HEK293 (cell line): Measurements from ENCODE around the gene CFAP299.
A peak's percentile ranks its signal among the peaks of the same experiment; 100 is the strongest.
"Not testable (repeated sequence)": the region's sequence is repeated elsewhere in the genome, so short reads cannot be mapped to it uniquely, and the experiment has no call there.

Experiments used
- CTCF ChIA-PET: fragments of 350-600 bp; formaldehyde crosslinking; extraction: SDS; loops from one replicate; lab custom pipeline; 2021; ENCODE audit warnings: antibody characterized with exemption; lab: Yijun Ruan, JAX
- POLR2A ChIA-PET: fragments of 300-600 bp; formaldehyde crosslinking; extraction: SDS; loops from one replicate; lab custom pipeline; 2020; ENCODE audit warnings: antibody characterized with exemption, inconsistent platforms; lab: Yijun Ruan, JAX
- H3K27ac ChIP-seq: fragments of 200-500 bp; sonication (Bioruptor generic); 2 replicates; pipeline ENCODE4 v1.5.1; 2014; ENCODE audit warnings: low read depth, low read length, control low read depth, inconsistent platforms; ENCODE audit errors: extremely low read depth
- H3K36me3 ChIP-seq, 2 experiments: fragments of 200-500 bp in 1 of 2; sonication (Bioruptor generic) in 1 of 2; 1 replicate in 1 of 2; 2 replicates in 1 of 2; pipeline ENCODE4 v1.5.1; 2014 to 2017; ENCODE audit warnings: inconsistent platforms in 2 of 2, low read length in 2 of 2; ENCODE audit not compliant: control insufficient read depth in 2 of 2, insufficient read depth in 1 of 2
- H3K4me1 ChIP-seq: fragments of 200-500 bp; sonication (Bioruptor generic); 2 replicates; pipeline ENCODE4 v1.5.1; 2014; ENCODE audit warnings: mild to moderate bottlenecking, low read length, inconsistent platforms; ENCODE audit not compliant: control insufficient read depth, insufficient read depth
- H3K4me3 ChIP-seq: 2 replicates; pipeline ENCODE4 v1.5.1; 2011; ENCODE audit warnings: low read depth, mild to moderate bottlenecking, control low read depth, low read length, moderate library complexity
- H3K9me3 ChIP-seq: fragments of 200-500 bp; sonication (Bioruptor generic); 2 replicates; pipeline ENCODE4 v1.5.1; 2014; ENCODE audit warnings: low read depth, low read length, inconsistent platforms; ENCODE audit not compliant: control insufficient read depth, insufficient read depth
- SCRT1 ChIP-seq: fragments of 450-650 bp; formaldehyde crosslinking; IDR thresholded peaks from 2 replicates; pipeline ENCODE4 v1.5.1; 2016; ENCODE audit warnings: missing biosample characterization, missing genetic modification characterization, borderline replicate concordance
- TRIM28 ChIP-seq: IDR thresholded peaks from 2 replicates; pipeline ENCODE4 v1.6.1; 2011; ENCODE audit warnings: low read length, control low read depth, borderline replicate concordance
- ZBTB21 ChIP-seq: fragments of 450-650 bp; formaldehyde crosslinking; IDR thresholded peaks from 2 replicates; pipeline ENCODE4 v1.5.1; 2017; ENCODE audit warnings: missing biosample characterization, missing genetic modification characterization
- ZFP3 ChIP-seq: fragments of 450-650 bp; formaldehyde crosslinking; IDR thresholded peaks from 2 replicates; pipeline ENCODE4 v1.5.1; 2016; ENCODE audit warnings: low read depth, missing biosample characterization, missing genetic modification characterization
- ZNF132 ChIP-seq: fragments of 450-650 bp; formaldehyde crosslinking; IDR thresholded peaks from 2 replicates; pipeline ENCODE4 v1.5.1; 2017; ENCODE audit warnings: missing biosample characterization, missing genetic modification characterization, borderline replicate concordance
- ZNF140 ChIP-seq: fragments of 450-650 bp; formaldehyde crosslinking; IDR thresholded peaks from 2 replicates; pipeline ENCODE4 v1.5.1; 2016; ENCODE audit warnings: missing biosample characterization, missing genetic modification characterization
- ZNF184 ChIP-seq: fragments of 450-650 bp; IDR thresholded peaks from 2 replicates; pipeline ENCODE4 v1.5.1; 2018; ENCODE audit warnings: missing biosample characterization, mild to moderate bottlenecking, missing genetic modification characterization
- ZNF335 ChIP-seq: fragments of 450-650 bp; formaldehyde crosslinking; conservative IDR thresholded peaks from 2 replicates; pipeline ENCODE4 v1.5.1; 2016; ENCODE audit warnings: missing biosample characterization, missing genetic modification characterization
- ZNF37A ChIP-seq: fragments of 450-650 bp; IDR thresholded peaks from 2 replicates; pipeline ENCODE4 v1.5.1; 2018; ENCODE audit warnings: missing biosample characterization, missing genetic modification characterization
- ZNF416 ChIP-seq: fragments of 450-650 bp; formaldehyde crosslinking; IDR thresholded peaks from 2 replicates; pipeline ENCODE4 v1.5.1; 2016; ENCODE audit warnings: missing biosample characterization, missing genetic modification characterization
- ZNF529 ChIP-seq: fragments of 450-650 bp; formaldehyde crosslinking; IDR thresholded peaks from 2 replicates; pipeline ENCODE4 v1.5.1; 2017; ENCODE audit warnings: missing genetic modification characterization, missing biosample characterization; ENCODE audit not compliant: insufficient replicate concordance
- ZNF585B ChIP-seq: fragments of 450-650 bp; formaldehyde crosslinking; IDR thresholded peaks from 2 replicates; pipeline ENCODE4 v1.5.1; 2016; ENCODE audit warnings: missing biosample characterization, missing genetic modification characterization
- ZNF621 ChIP-seq: fragments of 450-650 bp; formaldehyde crosslinking; IDR thresholded peaks from 2 replicates; pipeline ENCODE4 v1.5.1; 2017; ENCODE audit warnings: missing biosample characterization, missing genetic modification characterization
- ZNF626 ChIP-seq: fragments of 450-650 bp; sonication (Bioruptor Pico); formaldehyde crosslinking; IDR thresholded peaks from 2 replicates; pipeline ENCODE4 v1.5.1; 2018; ENCODE audit warnings: missing biosample characterization, missing genetic modification characterization, inconsistent platforms
- ZNF658 ChIP-seq: fragments of 450-650 bp; formaldehyde crosslinking; IDR thresholded peaks from 2 replicates; pipeline ENCODE4; 2016; ENCODE audit warnings: missing biosample characterization, missing genetic modification characterization
- ZNF707 ChIP-seq: fragments of 450-650 bp; formaldehyde crosslinking; IDR thresholded peaks from 2 replicates; pipeline ENCODE4 v1.5.1; 2016; ENCODE audit warnings: missing biosample characterization, missing genetic modification characterization
- ZNF777 ChIP-seq: fragments of 450-650 bp; formaldehyde crosslinking; IDR thresholded peaks from 2 replicates; pipeline ENCODE4 v1.5.1; 2017; ENCODE audit warnings: missing biosample characterization, missing genetic modification characterization, borderline replicate concordance
- ZNF791 ChIP-seq: fragments of 450-650 bp; formaldehyde crosslinking; IDR thresholded peaks from 2 replicates; pipeline ENCODE4 v1.5.1; 2016; ENCODE audit warnings: missing biosample characterization, missing genetic modification characterization
- ZNF792 ChIP-seq: fragments of 450-650 bp; formaldehyde crosslinking; IDR thresholded peaks from 2 replicates; pipeline ENCODE4 v1.5.1; 2016; ENCODE audit warnings: missing biosample characterization, missing genetic modification characterization
- TF ChIP-seq, protein P1 (sequence below): fragments of 450-650 bp; formaldehyde crosslinking; IDR thresholded peaks from 2 replicates; pipeline ENCODE4 v1.5.1; 2017; ENCODE audit warnings: missing biosample characterization, missing genetic modification characterization
- TF ChIP-seq, protein P2 (sequence below): fragments of 450-650 bp; IDR thresholded peaks from 2 replicates; pipeline ENCODE4 v1.5.1; 2018; ENCODE audit warnings: missing biosample characterization, mild to moderate bottlenecking, missing genetic modification characterization
- TF ChIP-seq, protein P3 (sequence below): fragments of 450-650 bp; formaldehyde crosslinking; IDR thresholded peaks from 2 replicates; pipeline ENCODE4 v1.5.1; 2016; ENCODE audit warnings: missing biosample characterization, missing genetic modification characterization
- TF ChIP-seq, protein P4 (sequence below): fragments of 450-650 bp; formaldehyde crosslinking; IDR thresholded peaks from 2 replicates; pipeline ENCODE4 v1.5.1; 2016; ENCODE audit warnings: missing biosample characterization, missing genetic modification characterization
- TF ChIP-seq, protein P5 (sequence below): fragments of 450-650 bp; IDR thresholded peaks from 2 replicates; pipeline ENCODE4 v1.5.1; 2018; ENCODE audit warnings: missing biosample characterization, missing genetic modification characterization

Gene CFAP299

DNA sequence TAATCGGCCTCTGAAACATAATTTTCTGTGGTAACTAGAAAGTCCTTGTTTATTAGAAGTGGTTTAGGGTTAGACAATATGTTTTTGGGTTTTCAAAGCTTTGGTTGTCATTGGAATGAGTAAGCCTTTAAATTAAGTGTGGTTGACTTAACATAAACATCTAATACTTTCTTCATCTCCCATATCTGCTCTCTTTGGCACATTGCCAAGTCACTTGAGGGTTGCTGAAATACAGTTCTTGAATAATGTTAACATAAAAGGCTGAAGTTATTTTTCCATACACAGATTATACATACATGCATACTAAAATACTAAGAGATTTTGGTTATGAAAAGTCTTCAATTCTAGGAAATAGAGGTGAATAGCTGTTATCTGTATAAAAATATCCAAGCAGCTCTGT is 453.3 kb downstream of the CFAP299 start (continued):
- peak; percentile 7 for TF ChIP-seq ZNF529
- TF ChIP-seq ZBTB21 (tag by site-specific recombination) = no peak
- TF ChIP-seq ZNF791 (tag by site-specific recombination) = no peak
- TF ChIP-seq, protein P1, sequence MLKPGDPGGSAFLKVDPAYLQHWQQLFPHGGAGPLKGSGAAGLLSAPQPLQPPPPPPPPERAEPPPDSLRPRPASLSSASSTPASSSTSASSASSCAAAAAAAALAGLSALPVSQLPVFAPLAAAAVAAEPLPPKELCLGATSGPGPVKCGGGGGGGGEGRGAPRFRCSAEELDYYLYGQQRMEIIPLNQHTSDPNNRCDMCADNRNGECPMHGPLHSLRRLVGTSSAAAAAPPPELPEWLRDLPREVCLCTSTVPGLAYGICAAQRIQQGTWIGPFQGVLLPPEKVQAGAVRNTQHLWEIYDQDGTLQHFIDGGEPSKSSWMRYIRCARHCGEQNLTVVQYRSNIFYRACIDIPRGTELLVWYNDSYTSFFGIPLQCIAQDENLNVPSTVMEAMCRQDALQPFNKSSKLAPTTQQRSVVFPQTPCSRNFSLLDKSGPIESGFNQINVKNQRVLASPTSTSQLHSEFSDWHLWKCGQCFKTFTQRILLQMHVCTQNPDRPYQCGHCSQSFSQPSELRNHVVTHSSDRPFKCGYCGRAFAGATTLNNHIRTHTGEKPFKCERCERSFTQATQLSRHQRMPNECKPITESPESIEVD (tag by site-specific recombination) = no peak
- TF ChIP-seq, all 188 proteins: peak for 12

DNA sequence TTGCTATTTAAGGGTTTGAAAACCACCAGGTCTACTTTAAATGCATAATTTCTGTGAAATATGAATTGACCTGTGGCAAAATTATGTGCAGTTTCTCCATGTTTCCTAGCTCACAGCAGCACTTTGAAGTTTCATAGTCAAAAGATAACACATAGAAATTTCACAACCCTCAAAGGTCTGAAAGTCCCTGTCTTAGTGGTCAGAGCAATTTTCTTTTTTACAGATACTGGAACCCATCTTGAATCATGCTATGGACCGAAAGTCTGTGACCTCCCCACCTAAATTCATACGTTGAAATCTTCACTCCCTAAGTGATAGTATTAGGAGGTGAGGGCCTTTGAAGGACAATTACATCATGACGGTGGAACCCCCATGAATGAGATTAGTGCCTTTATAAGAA is 454.6 kb downstream of the CFAP299 start:
- POLR2A ChIA-PET = no interaction called here
- H3K4me3 ChIP-seq = no peak overlapping the region
- no peak overlapping the region for H3K27ac ChIP-seq
- CTCF ChIA-PET = interaction anchor here (0.7 kb wide), 1 partner anchor 190 kb away, joined by 3 read pairs; no protein-coding TSS in a partner anchor
- H3K9me3 ChIP-seq = no peaks in the 10 kb centered on the region
- TF ChIP-seq ZNF140 (tag by site-specific recombination) = no peak
- TF ChIP-seq, protein P2, sequence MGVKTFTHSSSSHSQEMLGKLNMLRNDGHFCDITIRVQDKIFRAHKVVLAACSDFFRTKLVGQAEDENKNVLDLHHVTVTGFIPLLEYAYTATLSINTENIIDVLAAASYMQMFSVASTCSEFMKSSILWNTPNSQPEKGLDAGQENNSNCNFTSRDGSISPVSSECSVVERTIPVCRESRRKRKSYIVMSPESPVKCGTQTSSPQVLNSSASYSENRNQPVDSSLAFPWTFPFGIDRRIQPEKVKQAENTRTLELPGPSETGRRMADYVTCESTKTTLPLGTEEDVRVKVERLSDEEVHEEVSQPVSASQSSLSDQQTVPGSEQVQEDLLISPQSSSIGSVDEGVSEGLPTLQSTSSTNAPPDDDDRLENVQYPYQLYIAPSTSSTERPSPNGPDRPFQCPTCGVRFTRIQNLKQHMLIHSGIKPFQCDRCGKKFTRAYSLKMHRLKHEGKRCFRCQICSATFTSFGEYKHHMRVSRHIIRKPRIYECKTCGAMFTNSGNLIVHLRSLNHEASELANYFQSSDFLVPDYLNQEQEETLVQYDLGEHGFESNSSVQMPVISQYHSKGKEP (tag by site-specific recombination) = no peak
- TF ChIP-seq, protein P3, sequence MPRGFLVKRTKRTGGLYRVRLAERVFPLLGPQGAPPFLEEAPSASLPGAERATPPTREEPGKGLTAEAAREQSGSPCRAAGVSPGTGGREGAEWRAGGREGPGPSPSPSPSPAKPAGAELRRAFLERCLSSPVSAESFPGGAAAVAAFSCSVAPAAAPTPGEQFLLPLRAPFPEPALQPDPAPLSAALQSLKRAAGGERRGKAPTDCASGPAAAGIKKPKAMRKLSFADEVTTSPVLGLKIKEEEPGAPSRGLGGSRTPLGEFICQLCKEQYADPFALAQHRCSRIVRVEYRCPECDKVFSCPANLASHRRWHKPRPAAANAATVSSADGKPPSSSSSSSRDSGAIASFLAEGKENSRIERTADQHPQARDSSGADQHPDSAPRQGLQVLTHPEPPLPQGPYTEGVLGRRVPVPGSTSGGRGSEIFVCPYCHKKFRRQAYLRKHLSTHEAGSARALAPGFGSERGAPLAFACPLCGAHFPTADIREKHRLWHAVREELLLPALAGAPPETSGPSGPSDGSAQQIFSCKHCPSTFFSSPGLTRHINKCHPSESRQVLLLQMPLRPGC (tag by site-specific recombination) = no peak
- no peak for TF ChIP-seq ZFP3
- TF ChIP-seq, protein P4, sequence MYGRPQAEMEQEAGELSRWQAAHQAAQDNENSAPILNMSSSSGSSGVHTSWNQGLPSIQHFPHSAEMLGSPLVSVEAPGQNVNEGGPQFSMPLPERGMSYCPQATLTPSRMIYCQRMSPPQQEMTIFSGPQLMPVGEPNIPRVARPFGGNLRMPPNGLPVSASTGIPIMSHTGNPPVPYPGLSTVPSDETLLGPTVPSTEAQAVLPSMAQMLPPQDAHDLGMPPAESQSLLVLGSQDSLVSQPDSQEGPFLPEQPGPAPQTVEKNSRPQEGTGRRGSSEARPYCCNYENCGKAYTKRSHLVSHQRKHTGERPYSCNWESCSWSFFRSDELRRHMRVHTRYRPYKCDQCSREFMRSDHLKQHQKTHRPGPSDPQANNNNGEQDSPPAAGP (tag by site-specific recombination) = no peak
- TF ChIP-seq ZNF132 = no peak
- no peak for TF ChIP-seq ZNF37A (tag by site-specific recombination)
- TF ChIP-seq ZNF184 (tag by site-specific recombination) = no peak
- TF ChIP-seq ZNF792 = no peak
- no peak for TF ChIP-seq ZNF626 (tag by site-specific recombination)
- TF ChIP-seq ZNF658 (tag by site-specific recombination) = no peak
- TF ChIP-seq ZNF585B = no peak
- no peaks in the 10 kb centered on the region for H3K36me3 ChIP-seq
- no peaks in the 10 kb centered on the region for H3K4me1 ChIP-seq

DNA sequence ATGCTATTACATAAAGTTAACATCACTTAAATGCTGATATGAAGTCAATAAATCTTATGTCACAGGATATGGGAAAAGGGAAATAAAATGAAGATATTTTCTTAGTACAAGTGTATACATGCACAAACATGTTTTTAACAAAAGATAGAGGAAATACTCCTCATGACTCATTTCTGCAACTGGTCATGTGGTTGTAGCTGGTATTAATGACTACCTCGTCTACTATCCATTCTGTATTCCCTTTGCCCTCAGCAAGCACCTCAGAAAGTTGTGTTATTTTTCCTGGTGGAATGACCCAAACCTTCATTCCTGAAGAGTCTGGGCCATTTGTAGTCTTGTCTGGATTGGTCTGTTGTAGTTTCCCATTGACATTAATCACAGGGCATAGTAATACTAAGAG is 458.1 kb downstream of the CFAP299 start:
- H3K4me1 ChIP-seq, H3K27ac ChIP-seq, CTCF ChIA-PET, H3K36me3 ChIP-seq, H3K9me3 ChIP-seq, H3K4me3 ChIP-seq, POLR2A ChIA-PET: not testable (repeated sequence)

DNA sequence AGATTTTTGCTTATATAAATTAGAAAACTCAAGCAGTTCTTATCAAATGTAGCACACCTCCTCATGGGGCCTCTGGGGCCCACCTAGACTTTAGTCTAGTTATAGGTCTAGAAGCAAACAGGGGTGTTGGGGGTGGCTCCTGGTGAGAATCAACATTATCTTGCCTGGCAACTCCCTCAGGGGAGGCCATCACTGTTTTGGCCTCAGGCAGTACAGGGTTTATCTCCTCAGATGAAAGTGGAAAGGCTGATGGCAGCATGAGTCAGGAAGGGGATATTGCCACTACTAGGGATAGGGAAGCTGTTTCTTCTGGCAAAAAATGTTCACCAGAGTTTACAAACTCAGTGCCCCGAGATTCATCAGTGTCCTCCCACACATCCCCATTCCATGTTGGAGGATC is 462.6 kb downstream of the CFAP299 start:
- ChIA-PET POLR2A (no interaction called here), CTCF (no interaction called here)
- no peak overlapping the region for H3K4me3 ChIP-seq
- no peaks in the 10 kb centered on the region for H3K36me3 ChIP-seq
- no peaks in the 10 kb centered on the region for H3K9me3 ChIP-seq
- no peak overlapping the region for H3K27ac ChIP-seq
- H3K4me1 ChIP-seq = no peaks in the 10 kb centered on the region
- no peak for TF ChIP-seq ZNF777 (tag by site-specific recombination)
- TF ChIP-seq TRIM28 = no peak
- TF ChIP-seq ZNF335 = no peak
- TF ChIP-seq ZNF707 (tag by site-specific recombination) = no peak
- no peak for TF ChIP-seq SCRT1
- no peak for TF ChIP-seq ZNF621 (tag by site-specific recombination)
- TF ChIP-seq, protein P5, sequence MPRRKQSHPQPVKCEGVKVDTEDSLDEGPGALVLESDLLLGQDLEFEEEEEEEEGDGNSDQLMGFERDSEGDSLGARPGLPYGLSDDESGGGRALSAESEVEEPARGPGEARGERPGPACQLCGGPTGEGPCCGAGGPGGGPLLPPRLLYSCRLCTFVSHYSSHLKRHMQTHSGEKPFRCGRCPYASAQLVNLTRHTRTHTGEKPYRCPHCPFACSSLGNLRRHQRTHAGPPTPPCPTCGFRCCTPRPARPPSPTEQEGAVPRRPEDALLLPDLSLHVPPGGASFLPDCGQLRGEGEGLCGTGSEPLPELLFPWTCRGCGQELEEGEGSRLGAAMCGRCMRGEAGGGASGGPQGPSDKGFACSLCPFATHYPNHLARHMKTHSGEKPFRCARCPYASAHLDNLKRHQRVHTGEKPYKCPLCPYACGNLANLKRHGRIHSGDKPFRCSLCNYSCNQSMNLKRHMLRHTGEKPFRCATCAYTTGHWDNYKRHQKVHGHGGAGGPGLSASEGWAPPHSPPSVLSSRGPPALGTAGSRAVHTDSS (tag by site-specific recombination) = no peak
- no peak for TF ChIP-seq ZNF416
